GM21786 (cell line): ENCODE data around the gene SUPT5H.

Experiments
- ATAC-seq: cut with Tn5 transposase; IDR thresholded peaks from one replicate; pipeline ENCODE4 v1.9.1; 2021; ENCODE audit not compliant: unreplicated experiment

Gene SUPT5H

DNA sequence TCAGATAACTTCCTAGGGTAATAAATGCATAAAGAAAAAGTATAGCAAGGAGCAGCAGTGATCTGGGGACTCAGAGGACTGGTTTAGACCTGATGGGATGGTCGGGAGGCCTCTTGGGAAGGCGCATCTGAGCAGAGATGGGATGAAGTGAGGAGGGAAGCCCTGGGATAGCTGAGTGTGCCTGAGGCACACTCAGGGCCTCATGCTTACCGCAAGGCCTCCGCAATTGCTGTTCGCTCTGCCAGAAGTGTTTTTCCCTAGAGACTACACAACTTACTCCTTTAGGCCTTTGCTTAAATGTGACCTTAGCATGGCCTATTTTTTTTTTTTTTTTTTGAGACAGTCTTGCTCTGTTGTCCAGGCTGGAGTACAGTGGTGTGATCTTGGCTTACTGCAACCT is 49.3 kb downstream of the SUPT5H start:
- no peak for ATAC-seq

DNA sequence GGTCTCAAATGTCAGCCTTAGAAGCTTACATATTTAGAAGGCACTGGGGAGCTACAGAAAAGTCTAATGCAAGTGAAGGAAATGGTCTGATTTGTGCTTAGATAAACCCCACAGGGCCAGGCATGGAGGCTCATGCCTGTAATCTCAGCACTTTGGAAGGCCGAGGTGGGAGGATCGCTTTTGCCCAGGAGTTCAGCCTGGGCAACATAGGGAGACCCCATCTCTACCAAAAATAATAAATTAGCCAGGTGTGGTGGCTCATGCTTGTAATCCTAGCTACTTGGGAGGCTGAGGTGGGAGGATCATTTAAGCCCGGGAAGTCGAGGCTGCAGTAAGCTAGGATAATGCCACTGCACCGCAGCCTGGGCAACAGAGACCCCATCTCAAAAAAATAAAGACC is 50.7 kb downstream of the SUPT5H start:
- no peak for ATAC-seq

- ATAC-seq: no peak
Observed at GRCh38 chr19:39497701-39497995, 52.3 kb downstream of the SUPT5H start.

GRCh38 chr19:39497996-39498797 is 52.8 kb downstream of the SUPT5H start:
- no peak for ATAC-seq

DNA sequence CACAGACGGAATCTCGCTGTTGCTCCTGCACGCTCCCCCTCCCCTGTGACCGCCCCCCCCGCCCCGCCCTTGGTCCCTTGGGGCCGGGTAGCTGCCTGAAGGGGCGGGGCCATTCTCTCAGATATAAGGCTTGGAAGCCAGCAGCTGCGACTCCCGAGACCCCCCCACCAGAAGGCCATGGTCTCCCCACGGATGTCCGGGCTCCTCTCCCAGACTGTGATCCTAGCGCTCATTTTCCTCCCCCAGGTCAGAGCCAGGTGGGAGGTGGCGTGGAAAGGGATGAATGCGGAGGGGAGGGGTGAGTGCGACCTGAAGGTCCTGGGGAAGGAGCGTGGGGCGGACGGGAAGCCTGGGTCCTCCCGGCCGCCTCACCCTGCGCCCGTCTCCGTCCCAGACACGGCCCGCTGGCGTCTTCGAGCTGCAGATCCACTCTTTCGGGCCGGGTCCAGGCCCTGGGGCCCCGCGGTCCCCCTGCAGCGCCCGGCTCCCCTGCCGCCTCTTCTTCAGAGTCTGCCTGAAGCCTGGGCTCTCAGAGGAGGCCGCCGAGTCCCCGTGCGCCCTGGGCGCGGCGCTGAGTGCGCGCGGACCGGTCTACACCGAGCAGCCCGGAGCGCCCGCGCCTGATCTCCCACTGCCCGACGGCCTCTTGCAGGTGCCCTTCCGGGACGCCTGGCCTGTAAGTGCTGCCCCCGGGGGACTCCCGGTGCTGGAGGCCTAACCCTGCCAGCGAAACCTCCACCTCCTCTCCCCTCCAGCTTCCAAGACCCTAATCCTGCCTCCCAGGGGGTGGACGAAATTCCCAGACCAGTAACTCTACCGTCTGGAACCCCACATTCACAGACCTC is 53.6 kb downstream of the SUPT5H start, which contains the start of gene DLL3:
TSS of gene DLL3 (plus strand) at position 150 of the 845 bp plus-strand sequence. CDS start at position 178, 28 bp downstream.
- no peak for ATAC-seq

DNA sequence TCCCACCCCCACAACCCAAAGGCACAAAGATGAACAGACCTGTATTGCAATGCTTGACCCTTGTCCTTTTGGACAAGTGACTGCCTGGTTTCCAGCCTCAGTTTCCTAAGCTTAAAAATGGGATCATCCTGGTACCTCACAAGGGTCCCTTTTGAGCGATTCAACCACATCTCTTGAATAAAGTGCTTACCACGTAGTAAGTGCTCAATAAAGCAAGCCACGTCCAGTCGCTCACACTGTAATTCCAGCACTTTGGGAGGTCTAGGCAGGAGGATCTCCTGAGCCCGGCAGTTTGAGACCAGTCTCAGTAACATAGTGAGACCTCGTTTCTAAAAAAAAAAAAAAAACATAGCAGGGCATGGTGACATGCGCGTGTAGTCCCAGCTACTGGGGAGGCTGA is 54.5 kb downstream of the SUPT5H start:
- no peak for ATAC-seq

DNA sequence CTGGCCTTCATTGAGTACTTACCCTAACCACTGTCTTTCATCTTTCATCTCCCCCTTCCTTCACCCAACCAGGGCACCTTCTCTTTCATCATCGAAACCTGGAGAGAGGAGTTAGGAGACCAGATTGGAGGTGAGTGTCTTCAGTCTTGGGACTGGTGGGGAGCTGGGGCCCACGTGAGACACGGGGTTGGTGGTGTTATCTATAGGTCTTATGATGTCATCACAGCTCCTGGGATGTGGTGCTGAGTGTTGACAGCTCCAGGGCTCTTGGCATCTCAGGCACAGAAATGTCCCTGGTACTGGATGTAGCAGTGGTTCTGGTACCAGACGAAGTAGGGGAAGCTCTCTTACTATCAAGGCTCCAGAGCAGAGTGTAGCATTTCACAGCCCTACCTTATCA is 55.2 kb downstream of the SUPT5H start:
- ATAC-seq: no peak

DNA sequence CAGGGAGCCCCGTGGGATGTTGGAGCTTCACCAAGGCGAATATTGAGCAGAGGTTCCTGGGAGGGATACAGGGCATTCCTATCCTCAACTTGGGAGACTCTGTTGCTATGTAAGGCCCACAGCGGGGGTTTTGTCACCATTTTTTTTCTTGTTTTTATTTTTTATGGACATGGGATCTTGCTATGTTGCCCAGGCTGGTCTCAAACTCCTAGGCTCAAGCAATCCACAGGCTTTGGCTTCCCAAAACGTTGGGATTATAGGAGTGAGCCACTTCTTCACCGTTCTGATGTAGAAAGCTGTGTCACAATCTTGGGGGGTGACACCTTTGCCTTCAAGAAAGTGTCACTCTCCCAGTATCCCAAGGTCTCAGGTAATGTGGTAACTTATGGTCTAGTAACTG is 56.0 kb downstream of the SUPT5H start:
- no peak for ATAC-seq

DNA sequence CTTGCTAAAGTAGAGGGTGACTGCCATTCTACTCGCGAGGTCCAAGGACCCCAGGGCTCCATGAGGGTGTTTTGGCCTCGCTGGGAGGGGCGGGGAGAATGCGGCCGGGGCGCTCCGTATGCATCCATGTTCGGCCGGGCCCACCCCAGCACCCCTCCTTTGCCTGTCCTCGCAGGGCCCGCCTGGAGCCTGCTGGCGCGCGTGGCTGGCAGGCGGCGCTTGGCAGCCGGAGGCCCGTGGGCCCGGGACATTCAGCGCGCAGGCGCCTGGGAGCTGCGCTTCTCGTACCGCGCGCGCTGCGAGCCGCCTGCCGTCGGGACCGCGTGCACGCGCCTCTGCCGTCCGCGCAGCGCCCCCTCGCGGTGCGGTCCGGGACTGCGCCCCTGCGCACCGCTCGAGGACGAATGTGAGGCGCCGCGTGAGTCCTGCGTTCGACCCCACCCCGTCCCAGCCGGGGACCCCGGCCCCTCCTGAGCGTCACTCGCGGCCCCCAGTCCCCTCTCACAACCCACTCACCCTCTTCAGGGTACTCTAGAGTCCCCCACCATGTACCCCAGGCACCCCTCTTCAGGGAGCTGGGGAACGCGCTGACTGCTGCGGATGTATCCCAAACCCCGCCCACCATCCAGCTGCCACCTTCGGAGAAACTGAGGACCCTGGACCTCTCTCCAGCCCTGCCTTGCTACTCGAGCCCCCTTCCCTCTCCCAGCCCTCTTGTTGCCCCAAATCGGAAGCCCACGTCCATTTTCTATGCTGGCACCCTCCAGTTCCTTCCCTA is 57.4 kb downstream of the SUPT5H start:
- ATAC-seq: no peak

GRCh38 chr19:39506598-39506943 is 61.2 kb downstream of the SUPT5H start:
- no peak for ATAC-seq

GRCh38 chr19:39506944-39507714 is 61.7 kb downstream of the SUPT5H start:
- ATAC-seq: no peak

GRCh38 chr19:39507715-39508364 is 62.5 kb downstream of the SUPT5H start:
- ATAC-seq: no peak

GRCh38 chr19:39508629-39509028 is 63.2 kb downstream of the SUPT5H start:
- no peak for ATAC-seq

DNA sequence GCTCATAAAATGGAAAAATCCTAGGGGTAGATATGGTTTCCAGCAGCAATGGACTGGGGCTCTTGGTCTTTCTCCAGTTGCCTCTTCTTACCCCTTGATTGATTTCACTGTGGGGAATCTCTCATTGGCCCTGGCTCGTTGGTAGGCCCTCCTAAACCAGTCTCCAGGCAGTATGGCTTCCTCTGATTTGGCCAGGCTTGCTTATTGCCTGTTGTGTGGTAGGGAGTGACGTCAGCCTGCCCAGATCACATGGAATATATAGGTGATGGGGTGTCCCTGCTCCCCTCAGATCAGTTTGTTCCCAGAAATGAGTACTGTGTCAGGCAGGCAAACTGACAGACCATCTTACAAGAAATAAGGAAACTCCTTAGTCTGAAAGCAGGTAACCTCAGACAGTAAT is 63.9 kb downstream of the SUPT5H start:
- no peak for ATAC-seq

GRCh38 chr19:39512988-39513387 is 67.6 kb downstream of the SUPT5H start:
- no peak for ATAC-seq

DNA sequence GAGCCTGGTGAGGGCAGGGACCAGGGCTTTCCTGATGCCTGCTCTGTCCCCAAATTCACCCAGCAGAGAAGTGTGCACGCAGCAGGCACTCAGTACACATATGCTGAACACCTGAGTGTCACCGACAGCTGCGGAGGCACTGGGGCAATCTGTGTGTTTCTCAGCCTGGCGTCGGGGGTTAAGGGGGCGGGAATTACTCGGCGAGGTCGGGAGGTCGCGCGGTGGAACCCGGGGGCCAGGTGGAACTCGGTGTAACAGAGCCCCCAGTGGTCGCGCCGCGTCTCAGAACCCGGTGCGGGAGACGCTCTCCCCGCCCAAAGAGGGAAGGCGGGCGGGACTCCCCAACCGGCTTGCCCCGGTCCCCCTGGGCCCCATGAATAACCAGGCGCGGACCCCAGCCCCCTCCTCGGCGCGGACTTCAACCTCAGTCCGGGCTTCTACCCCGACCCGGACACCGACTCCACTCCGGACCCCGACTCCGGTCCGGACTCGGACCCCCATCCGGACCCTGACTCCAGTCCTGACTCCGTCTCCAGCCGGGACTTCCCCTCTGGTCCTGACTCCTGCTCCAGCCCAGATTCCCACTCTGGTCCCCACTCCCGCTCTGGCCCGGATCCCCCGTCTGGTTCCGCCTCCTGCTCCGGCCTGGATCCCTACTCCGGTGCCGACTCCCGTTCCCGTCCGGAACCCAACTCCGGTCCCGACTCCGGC is 69.6 kb downstream of the SUPT5H start, which contains the start of gene SELENOV:
TSS of gene SELENOV (plus strand) at position 300 of the 711 bp plus-strand sequence. CDS start at position 374, 74 bp downstream.
- ATAC-seq: no peak

DNA sequence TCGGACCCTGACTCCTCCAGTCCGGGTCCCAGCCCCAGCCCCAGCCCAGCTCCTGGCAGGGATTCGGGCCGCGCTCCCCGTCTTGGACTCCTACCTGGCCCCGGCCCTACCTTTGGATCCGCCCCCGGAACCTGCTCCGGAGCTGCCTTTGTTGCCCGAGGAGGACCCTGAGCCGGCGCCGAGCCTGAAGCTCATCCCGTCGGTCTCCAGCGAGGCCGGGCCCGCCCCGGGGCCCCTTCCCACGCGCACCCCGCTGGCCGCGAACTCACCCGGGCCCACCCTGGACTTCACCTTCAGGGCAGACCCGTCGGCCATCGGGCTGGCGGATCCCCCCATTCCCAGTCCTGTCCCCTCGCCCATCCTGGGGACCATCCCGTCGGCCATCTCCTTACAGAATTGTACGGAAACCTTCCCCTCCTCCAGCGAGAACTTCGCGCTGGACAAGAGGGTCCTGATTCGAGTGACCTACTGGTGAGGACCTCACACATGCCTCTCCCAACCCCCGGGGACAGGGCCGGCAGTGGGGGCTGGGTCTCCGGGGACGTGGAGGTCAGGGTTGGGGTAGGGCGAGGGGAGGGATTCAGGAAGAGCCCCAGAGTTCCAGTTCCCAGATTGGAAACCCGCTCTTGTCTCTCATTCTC is 70.3 kb downstream of the SUPT5H start:
- ATAC-seq: no peak

GRCh38 chr19:39516270-39516669 is 70.9 kb downstream of the SUPT5H start:
- ATAC-seq: no peak

DNA sequence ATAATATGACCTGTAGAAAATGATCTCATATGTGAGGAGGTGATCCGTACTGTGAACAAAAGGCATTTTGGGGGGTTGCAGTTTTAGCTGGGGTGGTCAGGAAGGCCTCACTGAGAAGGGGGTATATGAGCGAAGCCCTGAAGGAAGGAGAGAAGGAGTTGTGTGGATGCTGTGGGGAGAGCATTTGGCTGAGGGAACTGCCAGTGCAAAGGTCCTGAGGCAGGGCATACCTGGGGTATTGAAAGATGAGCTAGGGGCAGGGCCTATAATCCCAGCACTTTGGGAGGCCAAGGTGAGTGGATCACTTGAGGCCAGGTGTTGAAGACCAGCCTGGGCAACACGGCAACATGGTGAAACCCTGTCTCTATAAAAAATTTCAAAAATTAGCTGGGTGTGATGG is 72.0 kb downstream of the SUPT5H start:
- no peak for ATAC-seq
